NCI-H1930 (cell line): ENCODE data around the gene EPHA6.

Source experiments
- DNase-seq, 2 experiments: peaks; one replicate each; lab custom pipeline; 2025; lab: John Stamatoyannopoulos, UW

The EPHA6 gene

GRCh38 chr3:96813820-96814650 is at the start of gene EPHA6:
Gene EPHA6 (plus strand): TSS chr3:96814594.
- peak; percentile 35 to 39 for DNase-seq

- no peak for DNase-seq
These were observed 37.6 kb upstream of the EPHA6 start for GRCh38 chr3:96776818-96777217.

DNA sequence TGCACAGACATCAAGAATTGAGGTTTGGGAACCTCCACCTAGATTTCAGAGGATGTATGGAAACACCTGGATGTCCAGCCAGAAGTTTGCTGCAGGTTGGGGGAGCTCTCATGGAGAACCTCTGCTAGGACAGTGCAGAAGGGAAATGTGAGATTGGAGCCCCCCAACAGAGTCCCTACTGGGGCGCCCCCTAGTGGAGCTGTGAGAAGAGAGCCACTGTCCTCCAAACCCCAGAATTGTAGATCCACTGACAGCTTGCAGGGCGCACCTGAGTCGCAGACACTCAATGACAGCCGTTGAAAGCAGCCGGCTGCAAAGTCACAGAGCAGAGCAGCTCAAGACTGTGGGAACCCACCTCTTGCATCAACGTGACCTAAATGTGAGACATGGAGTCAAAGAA is 34.6 kb upstream of the EPHA6 start:
- DNase-seq, result no peak

GRCh38 chr3:96796101-96796500 is 18.3 kb upstream of the EPHA6 start:
- DNase-seq, result no peak

DNA sequence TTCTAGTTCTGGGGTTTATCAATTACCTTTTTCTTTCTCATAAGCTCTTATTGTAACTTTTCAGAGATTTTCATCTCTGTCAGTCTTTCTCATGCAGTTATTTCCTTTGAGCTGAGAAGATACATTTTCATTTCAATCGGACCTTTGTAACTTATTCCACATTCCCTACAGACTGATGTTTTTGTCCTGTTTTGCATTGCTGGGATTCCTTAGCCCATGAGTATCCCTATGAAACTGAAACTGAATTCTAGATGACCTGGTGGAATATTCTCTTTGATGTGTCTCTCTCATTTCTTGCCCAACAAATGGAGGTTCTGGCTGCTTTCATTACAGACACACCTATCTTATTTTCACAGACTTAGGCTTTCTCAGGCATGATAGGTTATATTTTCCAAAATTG is 10.5 kb upstream of the EPHA6 start:
- DNase-seq, result no peak

DNA sequence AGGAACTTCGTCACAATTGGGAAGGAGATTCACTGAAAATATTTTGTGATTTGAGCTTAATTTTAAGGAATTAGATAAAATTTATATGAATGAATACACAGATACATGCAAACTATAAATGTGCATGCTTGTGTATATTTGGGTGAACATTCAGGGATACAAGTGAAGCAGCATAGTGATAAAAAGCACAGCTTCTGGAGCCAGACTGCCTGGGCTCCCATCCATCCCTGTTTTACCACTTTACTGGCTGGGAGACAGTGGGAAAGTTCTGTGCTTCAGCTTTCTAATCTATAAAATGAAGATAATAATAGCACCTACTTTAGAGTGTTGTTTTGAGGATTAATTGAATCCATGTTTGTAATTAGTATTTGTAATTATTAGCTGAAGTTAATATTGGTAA is 8.1 kb upstream of the EPHA6 start:
- no peak for DNase-seq

DNA sequence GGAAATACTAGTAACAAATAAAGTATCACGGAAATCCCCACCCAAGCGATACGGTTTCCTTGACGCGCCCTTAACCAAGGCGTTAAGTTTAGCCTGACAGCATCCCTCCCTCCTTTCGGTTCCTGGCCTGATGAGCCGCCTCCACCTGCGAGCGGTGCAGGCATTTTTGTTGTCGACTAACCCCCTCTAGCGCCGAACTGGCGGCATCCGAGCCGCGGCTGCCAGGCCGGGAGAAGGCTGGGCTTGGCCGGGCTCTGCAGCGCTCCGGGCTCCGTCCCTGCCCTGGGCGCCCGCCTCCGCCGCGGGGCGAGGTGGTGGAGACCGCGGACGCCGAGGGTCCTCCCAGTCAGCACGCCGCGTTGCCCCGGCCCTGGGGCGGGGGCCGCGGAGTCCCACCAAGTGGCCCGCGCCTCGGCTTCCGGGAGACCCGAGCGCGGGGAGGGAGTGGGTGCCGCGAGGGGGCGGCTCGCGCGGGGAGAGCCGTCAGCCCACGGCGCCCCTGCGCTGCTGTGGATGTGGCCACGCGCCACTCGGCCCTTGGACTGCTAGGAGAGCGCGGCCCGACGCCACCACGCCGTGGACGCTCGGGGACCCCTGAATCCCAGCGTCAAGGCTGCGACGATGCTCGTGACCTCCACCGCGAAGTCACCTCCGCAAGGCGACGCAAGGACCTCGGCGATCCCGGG is 1.1 kb upstream of the EPHA6 start:
- peak; percentile 64 to 68 for DNase-seq

GRCh38 chr3:96814651-96815567 is 515 bp downstream of the EPHA6 start:
- no peak for DNase-seq

- DNase-seq, result no peak
These were observed 16.8 kb downstream of the EPHA6 start for GRCh38 chr3:96831175-96831574.

GRCh38 chr3:96833301-96833700 is 18.9 kb downstream of the EPHA6 start:
- no peak for DNase-seq

DNA sequence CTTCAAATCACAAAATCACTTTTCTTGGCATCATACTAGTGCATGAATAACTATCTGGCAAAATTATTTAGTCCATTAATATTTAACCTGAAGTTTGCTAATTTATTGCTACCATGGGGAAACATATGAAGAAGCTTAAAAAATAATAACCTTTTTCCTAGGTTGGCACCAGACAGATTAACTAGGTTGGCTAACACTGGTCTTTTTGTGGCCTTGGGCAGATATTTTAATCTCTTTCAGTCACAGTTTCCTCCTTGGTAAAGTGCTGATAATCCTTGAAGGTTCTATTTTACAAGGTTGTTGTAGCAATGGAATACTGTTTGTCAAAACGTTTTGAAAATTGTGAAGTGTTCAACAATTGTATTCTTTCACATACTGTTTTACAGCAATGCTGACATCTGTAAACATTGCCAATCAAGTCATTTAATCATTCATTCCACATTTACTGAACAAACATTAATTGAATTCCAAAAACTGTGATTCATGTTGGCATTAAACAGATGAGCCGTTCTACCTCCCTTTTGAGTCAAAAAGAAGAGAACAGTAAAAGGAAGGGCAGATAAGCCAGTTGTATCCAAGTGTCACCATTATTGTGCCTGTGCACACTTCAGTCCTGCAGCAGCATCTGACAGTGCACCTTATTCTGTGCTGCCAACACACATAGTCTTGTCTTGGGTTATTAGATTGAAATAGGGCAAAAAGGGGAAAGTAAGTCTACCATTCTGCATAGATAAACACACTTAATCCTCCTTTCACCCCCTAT is 21.9 kb downstream of the EPHA6 start:
- no peak for DNase-seq

DNA sequence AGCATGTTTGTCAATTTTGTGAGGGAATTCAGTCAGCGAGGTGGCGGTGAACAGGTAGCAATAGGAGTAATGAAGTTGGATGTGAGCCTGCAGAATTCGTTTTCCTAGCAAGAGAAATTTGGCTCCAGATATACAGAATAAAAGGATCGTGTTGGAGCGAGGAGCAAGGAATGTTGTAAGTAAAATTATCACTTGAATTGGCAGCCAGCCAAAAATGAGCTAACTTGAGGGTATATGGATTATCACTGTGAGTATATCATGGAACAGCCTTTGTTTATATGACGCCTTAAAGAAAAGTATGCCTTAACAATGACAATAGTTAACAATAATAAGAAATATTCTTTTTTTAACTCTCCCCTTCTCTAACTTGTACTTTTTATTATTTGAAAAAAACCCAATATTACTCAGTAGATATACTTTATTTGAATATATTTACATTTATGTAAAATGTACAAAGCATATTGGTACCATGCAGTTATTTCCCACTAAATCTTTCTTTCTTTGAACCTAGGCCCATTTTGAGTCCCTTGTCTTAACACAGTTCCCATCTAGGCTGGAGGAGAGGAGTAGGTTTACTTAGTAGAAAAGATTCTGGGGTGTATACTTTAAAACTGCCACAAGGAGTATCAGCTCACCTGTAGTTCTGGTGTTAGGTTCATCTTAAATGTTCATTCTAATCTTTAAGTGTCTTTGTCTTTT is 29.3 kb downstream of the EPHA6 start:
- DNase-seq, result no peak

DNA sequence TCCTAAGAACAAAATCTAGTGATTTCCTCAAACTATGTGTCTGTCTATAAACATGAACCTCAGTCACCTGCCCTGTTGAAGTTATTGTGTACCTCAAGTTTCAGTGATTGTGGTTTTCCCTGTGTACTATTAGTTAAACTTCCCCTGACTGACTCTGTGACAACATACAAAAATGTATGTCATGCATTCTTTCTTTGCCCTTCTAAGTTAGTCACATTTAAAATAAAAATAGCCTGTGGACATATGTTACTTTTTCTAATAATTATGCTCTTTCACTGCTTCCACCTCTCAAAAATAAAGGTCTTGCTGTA is 29.8 kb downstream of the EPHA6 start:
- DNase-seq, result no peak

GRCh38 chr3:96852849-96853248 is 38.5 kb downstream of the EPHA6 start:
- DNase-seq, result no peak

- DNase-seq, result no peak
These were observed 46.5 kb downstream of the EPHA6 start for GRCh38 chr3:96860882-96861281.

DNA sequence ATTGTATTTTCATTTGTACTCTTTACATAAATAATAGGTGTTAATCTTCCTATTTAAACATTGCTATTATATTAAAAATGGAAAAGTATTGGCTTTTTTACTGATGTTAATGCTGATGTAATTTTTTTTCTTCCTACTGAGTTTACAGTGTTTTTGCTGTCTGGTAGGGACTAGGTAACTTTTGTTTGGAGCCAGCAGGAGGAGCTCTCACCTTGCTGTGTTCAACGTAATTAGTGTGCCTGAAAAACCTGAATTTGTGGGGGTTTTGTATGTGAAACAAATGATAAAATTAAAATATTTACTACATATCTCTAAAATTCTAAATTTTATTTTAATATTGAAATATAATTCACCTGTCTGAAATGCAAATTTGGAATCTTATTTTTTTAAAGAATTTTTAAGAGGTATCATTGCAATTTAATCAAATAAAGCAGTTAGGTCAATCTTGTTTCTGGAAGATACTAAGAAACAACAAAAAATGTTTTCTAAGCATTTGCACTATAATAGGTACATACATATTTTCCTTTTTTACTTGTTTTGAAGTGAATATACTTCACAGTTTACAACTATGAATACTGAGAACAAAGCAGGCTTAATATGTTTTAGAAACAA is 48.8 kb downstream of the EPHA6 start:
- peak in 1 of 2 experiments; percentile 4 for DNase-seq

DNA sequence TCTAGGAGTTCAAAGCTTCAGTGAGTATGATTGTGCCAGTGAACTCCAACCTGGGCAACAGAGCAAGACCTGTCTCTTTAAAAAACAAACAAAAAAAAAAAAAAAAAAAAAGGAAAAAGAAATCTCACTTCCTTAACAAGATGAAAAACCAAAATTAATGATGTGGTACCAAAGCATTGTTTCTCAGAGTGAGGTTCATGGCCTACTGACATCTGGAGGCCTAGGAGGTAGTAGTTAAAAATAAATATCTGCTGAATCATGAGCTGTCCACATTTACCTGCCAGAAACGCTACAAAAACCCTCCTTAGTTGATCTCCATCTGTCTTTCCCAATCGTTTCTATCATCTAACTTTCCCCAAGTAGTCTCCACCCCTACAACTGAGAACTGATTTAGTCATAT is 51.2 kb downstream of the EPHA6 start:
- DNase-seq, result no peak

- no peak for DNase-seq
These were observed 54.9 kb downstream of the EPHA6 start for GRCh38 chr3:96869316-96869715.

DNA sequence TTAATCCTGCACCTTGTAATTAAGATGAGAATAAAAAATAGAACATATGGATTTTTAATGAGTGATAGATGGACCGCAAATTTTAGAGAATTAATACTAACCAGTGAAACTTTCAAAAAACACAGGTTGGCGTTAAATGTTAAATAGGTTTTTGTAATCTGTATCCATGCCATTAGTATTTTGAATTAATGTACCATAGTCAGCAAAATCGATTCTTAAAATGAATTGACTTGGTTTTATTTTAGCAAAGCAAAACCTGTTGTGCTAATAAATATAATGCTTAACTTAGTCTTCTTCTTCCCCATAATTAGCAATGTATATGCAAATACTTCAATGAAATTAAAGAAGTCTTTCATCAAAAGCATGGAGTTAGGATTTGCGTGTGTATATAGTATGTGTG is 63.1 kb downstream of the EPHA6 start:
- no peak for DNase-seq

- no peak for DNase-seq
These were observed 85.6 kb downstream of the EPHA6 start for GRCh38 chr3:96900031-96900430.

- no peak for DNase-seq
These were observed 86.2 kb downstream of the EPHA6 start for GRCh38 chr3:96900566-96900965.
